ENCODE results near the gene SLC14A1.

Gene SLC14A1

DNA sequence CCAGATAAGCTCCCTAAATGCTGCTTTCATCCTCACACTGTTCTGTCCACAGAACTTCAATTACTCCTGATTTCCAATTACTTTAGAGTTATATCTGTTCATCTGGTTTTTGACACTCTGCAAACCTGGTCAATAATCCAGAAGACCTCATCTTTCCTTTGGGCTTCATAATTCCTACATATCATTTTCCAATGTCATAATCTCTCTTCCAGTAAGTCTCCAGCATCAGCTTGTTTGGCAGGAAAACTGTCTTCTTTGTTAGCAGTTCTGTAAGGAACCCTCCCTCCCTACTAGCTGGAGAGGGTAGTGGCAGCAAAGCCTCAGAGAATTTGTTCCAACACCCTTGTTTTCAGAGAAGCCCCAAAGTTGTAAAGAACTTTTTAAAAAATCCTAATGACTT lies 11.9 kb upstream of the SLC14A1 start:
- TF ChIP-seq TAF1 (IDR thresholded peaks at IDR 0.05; ENCODE audit: borderline replicate concordance, insufficient read depth, low read length): no peak
- TF ChIP-seq FOXP2 (optimal IDR thresholded peaks at IDR 0.05; ENCODE audit: borderline replicate concordance, extremely low read depth, extremely low read length, insufficient read depth): no peak
- TF ChIP-seq POLR2AphosphoS5 (IDR thresholded peaks at IDR 0.05; ENCODE audit: low read depth, low read length): no peak
- TF ChIP-seq, protein P1, sequence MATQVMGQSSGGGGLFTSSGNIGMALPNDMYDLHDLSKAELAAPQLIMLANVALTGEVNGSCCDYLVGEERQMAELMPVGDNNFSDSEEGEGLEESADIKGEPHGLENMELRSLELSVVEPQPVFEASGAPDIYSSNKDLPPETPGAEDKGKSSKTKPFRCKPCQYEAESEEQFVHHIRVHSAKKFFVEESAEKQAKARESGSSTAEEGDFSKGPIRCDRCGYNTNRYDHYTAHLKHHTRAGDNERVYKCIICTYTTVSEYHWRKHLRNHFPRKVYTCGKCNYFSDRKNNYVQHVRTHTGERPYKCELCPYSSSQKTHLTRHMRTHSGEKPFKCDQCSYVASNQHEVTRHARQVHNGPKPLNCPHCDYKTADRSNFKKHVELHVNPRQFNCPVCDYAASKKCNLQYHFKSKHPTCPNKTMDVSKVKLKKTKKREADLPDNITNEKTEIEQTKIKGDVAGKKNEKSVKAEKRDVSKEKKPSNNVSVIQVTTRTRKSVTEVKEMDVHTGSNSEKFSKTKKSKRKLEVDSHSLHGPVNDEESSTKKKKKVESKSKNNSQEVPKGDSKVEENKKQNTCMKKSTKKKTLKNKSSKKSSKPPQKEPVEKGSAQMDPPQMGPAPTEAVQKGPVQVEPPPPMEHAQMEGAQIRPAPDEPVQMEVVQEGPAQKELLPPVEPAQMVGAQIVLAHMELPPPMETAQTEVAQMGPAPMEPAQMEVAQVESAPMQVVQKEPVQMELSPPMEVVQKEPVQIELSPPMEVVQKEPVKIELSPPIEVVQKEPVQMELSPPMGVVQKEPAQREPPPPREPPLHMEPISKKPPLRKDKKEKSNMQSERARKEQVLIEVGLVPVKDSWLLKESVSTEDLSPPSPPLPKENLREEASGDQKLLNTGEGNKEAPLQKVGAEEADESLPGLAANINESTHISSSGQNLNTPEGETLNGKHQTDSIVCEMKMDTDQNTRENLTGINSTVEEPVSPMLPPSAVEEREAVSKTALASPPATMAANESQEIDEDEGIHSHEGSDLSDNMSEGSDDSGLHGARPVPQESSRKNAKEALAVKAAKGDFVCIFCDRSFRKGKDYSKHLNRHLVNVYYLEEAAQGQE (IDR thresholded peaks at IDR 0.05; ENCODE audit: insufficient read depth in 1 of 2, low read depth in 2 of 2, low read length in 2 of 2): no peak
- TF ChIP-seq SIN3A (IDR thresholded peaks at IDR 0.05; ENCODE audit: borderline replicate concordance, insufficient read depth, low read length): no peak

DNA sequence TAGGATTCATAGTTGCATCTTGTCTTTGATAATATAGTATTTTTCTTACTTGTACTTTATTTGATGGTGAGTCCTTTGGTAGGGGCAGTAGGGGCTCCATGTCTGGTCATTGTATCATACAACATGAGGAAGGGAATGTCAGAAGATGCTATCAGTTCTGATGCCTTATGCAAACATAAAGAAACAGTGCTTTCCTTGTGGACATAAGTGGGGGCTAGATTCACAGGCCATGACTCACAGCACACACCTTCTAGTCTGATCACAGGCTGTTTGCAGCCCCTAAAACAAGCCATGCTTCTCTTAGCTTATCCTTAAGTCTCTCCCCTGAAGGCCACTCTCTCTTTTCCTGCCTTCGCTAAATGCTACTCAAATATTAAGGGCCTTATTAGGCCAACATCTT lies 10.7 kb upstream of the SLC14A1 start:
- TF ChIP-seq TAF1 (IDR thresholded peaks at IDR 0.05; ENCODE audit: borderline replicate concordance, insufficient read depth, low read length) (no peak), FOXP2 (optimal IDR thresholded peaks at IDR 0.05; ENCODE audit: borderline replicate concordance, extremely low read depth, extremely low read length, insufficient read depth) (no peak), POLR2AphosphoS5 (IDR thresholded peaks at IDR 0.05; ENCODE audit: low read depth, low read length) (no peak), SIN3A (IDR thresholded peaks at IDR 0.05; ENCODE audit: borderline replicate concordance, insufficient read depth, low read length) (no peak)
- TF ChIP-seq, protein P1 (IDR thresholded peaks at IDR 0.05; ENCODE audit: insufficient read depth in 1 of 2, low read depth in 2 of 2, low read length in 2 of 2): no peak

DNA sequence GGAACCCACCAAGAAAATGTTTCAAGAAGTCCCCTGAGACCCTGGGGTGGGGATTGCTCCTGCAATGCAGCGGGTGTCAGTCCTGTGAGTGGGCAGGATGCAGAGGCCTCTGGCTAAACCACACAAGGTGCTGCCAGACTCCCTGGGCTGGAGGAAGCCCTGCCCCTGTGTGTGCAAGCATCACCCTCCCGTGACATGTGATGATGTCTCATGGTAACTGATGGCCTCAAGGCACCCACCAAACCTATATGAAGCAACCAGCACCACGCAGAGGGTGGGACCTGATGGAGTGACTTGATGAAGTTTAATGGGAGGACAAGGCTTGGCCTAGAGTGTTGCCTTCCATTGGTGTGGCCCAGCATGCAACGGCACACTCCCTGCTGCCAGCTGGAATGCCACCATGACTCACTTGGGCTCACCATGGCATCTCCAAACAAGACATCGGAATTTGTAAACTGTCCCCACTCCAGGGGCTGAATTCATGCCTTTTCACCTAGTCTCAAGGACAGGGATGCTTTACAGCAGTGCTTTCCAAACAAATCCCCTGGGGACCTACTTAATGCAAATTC lies 8.7 kb upstream of the SLC14A1 start:
- no peak for TF ChIP-seq FOXP2 (optimal IDR thresholded peaks at IDR 0.05; ENCODE audit: borderline replicate concordance, extremely low read depth, extremely low read length, insufficient read depth)
- TF ChIP-seq, protein P1 (IDR thresholded peaks at IDR 0.05; ENCODE audit: insufficient read depth in 1 of 2, low read depth in 2 of 2, low read length in 2 of 2): no peak
- TF ChIP-seq POLR2AphosphoS5 (IDR thresholded peaks at IDR 0.05; ENCODE audit: low read depth, low read length): no peak
- TF ChIP-seq TAF1 (IDR thresholded peaks at IDR 0.05; ENCODE audit: borderline replicate concordance, insufficient read depth, low read length): no peak
- no peak for TF ChIP-seq SIN3A (IDR thresholded peaks at IDR 0.05; ENCODE audit: borderline replicate concordance, insufficient read depth, low read length)

DNA sequence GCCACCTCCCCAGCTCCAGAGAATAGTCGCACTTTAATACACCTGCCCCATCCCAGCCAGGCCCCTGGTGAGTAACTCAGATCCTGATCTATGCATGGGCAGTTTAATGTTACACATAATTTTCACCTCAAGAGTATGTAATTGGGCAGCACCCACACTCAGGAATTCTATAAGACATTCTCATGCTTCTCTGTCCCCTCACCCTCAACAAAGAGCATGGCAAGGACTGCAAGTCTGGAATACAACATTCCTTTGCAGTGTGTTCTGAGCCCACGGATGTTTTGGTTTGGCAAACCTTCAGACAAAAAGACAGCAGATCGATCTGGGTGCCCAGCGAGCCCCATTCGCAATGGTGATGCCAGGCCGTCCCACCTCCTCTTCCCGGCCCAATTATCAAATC lies 4.9 kb upstream of the SLC14A1 start:
- TF ChIP-seq, protein P1 (IDR thresholded peaks at IDR 0.05; ENCODE audit: insufficient read depth in 1 of 2, low read depth in 2 of 2, low read length in 2 of 2): no peak
- TF ChIP-seq TAF1 (IDR thresholded peaks at IDR 0.05; ENCODE audit: borderline replicate concordance, insufficient read depth, low read length) (no peak), POLR2AphosphoS5 (IDR thresholded peaks at IDR 0.05; ENCODE audit: low read depth, low read length) (no peak), SIN3A (IDR thresholded peaks at IDR 0.05; ENCODE audit: borderline replicate concordance, insufficient read depth, low read length) (no peak), FOXP2 (optimal IDR thresholded peaks at IDR 0.05; ENCODE audit: borderline replicate concordance, extremely low read depth, extremely low read length, insufficient read depth) (no peak)
